GM21423 (cell line): ENCODE data around the gene NAPEPLD.
A peak's percentile ranks its signal among the peaks of the same experiment; 100 is the strongest.
"Not testable (repeated sequence)": the region's sequence is repeated elsewhere in the genome, so short reads cannot be mapped to it uniquely, and the experiment has no call there.

Experiments used
- ATAC-seq: cut with Tn5 transposase; IDR thresholded peaks from one replicate; pipeline ENCODE4 v1.9.1; 2021; ENCODE audit warnings: mild to moderate bottlenecking, moderate library complexity; ENCODE audit not compliant: unreplicated experiment

NAPEPLD gene

GRCh38 chr7:103114576-103115008 lies 34.3 kb downstream of the NAPEPLD start:
- ATAC-seq, result no peak

- no peak for ATAC-seq
Observed at GRCh38 chr7:103113164-103113563, 35.7 kb downstream of the NAPEPLD start.

DNA sequence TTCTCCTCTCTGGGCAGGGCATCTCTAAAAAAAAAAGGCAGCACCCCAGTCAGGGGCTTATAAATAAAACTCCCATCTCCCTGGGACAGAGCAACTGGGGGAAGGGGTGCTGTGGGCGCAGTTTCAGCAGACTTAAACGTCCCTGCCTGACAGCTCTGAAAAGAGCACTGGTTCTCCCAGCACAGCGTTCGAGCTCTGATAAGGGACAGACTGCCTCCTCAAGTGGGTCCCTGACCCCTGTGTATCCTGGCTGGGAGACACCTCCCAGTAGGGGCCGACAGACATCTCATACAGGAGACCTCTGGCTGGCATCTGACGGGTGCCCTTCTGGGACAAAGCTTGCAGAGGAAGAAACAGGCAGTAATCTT lies 42.2 kb downstream of the NAPEPLD start:
- ATAC-seq, result not testable (repeated sequence)

DNA sequence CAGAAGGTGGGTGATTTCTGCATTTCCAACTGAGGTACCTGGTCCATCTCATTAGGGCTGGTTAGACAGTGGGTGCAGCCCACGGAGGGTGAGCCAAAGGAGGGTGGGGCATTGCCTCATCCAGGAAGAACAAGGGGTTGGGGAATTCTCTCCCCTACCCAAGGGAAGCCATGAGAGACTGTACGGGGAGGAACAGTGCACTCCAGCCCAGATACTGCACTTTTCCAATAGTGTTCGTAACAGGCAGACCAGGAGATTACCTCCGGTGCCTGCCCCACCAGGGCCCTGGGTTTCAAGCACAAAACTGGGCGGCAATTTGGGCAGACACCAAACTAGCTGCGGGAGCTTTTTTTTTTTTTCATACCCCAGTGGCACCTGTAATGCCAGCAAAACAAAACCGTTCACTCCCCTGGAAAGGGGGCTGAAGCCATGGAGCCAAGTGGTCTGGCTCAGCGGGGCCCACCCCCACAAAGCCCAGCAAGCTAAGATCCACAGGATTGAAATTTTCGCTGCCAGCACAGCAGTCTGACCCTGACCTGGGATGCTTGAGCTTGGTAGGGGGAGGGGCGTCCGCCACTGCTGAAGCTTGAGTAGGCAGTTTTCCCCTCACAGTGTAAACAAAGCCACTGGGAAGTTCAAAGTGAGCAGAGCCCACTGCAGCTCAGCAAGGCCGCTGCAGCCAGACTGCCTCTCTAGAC lies 42.7 kb downstream of the NAPEPLD start:
- ATAC-seq, result no peak

- no peak for ATAC-seq
Observed at GRCh38 chr7:103101543-103101942, 47.4 kb downstream of the NAPEPLD start.

- ATAC-seq, result no peak
Observed at GRCh38 chr7:103100348-103100747, 48.6 kb downstream of the NAPEPLD start.

GRCh38 chr7:103097041-103097440 lies 51.9 kb downstream of the NAPEPLD start:
- no peak for ATAC-seq

GRCh38 chr7:103095558-103095957 lies 53.3 kb downstream of the NAPEPLD start:
- ATAC-seq, result not testable (repeated sequence)

DNA sequence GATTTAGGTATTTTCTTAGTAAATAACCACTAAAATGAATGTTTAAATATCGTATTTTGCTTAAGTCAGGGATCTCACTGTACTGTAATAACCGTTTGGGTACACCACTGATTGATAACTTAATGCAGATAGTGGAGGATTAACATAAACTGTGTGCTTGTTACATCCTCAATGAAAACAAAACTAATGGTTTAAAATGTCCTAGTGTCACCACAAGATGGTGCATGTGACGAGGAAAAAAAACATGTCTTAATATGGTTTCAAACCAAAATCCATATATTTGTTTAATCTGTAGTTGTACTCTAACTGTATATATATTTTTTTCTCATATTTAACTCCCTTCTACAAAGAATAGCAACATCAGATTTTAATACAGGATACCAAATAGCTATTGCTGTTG lies 54.8 kb downstream of the NAPEPLD start:
- no peak for ATAC-seq

DNA sequence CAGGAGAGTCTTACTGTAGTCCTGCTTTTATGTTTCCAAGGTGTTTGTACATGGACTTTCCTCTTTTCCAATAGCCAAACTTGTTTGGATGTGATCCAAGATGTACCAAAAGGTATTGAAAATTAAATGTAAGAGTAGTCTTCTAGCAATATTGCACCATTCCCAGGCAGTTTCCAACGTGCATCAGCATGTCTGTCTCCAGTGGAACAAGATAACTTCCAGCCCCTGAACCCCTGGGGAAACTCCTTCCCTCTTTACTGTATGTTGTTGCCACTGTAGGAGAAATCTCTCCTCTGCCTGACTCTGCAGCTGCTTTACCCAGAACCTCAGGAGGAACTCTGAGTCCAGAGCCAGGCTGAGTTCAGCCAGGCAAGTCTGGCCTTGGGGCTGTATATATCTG lies 55.5 kb downstream of the NAPEPLD start:
- ATAC-seq, result no peak

DNA sequence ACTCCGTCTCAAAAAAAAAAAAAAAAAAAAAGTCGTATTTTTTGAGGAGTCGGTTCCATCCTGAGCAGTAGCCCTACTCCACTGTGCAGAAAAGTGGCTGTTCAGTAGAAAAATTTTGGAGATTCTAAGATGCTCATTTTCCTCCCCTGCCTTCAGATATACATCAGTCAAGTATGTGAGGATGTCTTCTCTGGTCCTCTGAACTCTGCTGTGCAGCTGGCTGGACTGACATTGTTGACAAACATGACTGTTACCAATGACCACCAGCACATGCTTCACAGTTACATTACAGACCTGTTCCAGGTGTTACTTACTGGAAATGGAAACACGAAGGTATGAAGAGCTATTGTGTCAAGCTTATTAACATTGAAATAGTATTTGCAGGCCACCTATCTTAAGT lies 56.6 kb downstream of the NAPEPLD start:
- not testable (repeated sequence) for ATAC-seq

- no peak for ATAC-seq
Observed at GRCh38 chr7:103083210-103083609, 65.7 kb downstream of the NAPEPLD start.

DNA sequence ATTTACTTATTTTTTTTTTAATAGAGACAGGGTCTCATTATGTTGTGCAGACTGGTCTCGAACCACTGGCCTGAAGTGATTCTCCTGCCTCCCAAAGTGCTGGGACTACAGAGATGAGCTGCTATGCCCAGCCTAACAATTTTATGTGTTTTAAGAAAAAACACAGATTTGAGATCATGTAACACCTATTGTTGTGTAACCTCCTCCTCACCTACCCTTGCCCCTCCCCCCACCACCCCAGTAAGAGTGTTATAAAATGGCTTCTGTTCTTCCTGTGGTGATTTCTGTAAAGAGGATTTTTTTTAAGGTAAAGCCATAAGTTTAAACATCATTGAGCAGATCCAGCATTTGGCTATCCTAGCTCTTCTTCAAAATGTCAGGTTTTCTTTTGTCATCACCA lies 66.4 kb downstream of the NAPEPLD start:
- no peak for ATAC-seq

DNA sequence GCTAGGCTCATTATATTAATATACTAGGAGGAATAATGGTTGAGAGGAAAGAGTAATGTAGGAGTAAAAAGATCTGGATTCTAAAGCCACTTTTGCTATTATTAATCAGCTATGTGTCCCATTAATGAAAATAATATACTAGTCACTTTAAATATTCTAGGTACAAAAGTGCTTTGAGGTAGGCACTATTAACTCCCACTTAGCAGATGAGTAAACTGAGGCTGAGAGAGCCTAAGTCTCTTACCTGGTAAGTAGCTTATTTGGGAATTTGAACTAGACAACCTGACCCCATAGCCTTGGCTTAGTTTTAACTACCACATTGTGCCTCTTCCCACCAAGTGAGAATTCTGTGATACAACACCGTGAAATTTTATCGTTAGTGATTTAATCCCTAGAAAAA lies 68.0 kb downstream of the NAPEPLD start:
- ATAC-seq, result no peak

DNA sequence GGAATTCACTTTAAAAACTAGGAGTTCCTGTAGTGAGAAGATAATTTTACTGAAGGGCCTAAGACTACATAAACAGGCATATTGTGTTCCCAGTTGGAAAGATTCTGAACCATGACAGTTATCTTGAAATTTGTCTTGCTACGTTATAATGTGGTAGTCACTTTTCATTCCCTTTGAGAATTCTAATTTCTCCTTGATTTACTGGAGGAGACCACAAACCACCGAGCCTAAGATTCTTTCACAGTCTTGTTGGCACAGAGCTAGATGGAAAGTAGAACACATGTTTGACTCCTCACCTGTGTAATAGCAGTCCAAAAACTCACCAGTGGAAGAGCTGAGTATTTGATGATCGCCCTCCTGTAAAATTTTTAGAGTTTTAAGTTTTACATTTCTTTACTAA lies 69.1 kb downstream of the NAPEPLD start:
- ATAC-seq, result no peak

DNA sequence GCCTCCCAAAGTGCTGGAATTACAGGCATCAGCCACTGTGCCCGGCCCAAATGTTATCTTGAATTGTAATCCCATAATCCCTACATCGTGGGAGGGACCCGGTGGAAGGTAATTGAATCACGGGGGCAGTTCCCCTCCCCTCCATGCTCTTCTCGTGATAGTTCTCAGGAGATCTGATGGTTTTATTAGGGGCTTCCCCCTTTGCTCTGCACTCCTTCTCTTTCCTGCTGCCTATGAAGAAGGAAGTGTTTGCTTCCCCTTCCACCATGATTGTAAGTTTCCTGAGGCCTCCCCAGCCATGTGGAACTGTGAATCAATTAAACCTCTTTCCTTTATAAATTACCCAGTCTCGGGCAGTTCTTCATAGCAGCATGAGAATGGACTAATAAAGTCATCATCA lies 70.7 kb downstream of the NAPEPLD start:
- not testable (repeated sequence) for ATAC-seq

- ATAC-seq, result no peak
Observed at GRCh38 chr7:103077318-103077717, 71.6 kb downstream of the NAPEPLD start.

GRCh38 chr7:103076764-103077163 lies 72.1 kb downstream of the NAPEPLD start:
- ATAC-seq, result no peak

DNA sequence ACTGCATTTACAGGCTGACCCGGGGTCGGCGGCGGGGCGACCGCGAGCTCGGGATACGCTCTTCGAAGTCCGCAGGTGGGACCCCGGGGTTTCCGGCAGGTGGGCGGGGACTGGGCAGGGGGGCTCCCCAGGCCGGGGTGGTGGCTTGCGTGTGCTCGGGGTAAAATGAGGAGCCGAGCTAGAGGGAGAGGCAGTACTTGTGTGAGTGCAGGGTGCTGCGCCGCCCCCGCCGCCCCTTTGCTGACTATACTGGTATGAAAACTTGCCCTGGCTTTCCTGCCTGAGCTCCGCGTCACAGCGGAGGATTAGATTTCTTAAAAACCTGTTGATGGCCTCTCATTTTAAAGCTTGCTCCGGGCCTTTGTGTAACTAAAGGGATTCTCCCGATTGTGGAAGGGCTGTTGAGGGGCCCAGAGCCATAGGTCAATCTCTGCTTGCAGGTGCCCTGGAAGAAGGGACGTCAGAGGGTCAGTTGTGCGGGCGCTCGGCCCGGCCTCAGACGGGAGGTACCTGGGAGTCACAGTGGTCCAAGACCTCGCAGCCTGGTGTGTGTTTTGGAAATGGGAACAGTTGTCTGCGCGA lies 73.5 kb downstream of the NAPEPLD start:
- ATAC-seq, result peak; percentile 44

DNA sequence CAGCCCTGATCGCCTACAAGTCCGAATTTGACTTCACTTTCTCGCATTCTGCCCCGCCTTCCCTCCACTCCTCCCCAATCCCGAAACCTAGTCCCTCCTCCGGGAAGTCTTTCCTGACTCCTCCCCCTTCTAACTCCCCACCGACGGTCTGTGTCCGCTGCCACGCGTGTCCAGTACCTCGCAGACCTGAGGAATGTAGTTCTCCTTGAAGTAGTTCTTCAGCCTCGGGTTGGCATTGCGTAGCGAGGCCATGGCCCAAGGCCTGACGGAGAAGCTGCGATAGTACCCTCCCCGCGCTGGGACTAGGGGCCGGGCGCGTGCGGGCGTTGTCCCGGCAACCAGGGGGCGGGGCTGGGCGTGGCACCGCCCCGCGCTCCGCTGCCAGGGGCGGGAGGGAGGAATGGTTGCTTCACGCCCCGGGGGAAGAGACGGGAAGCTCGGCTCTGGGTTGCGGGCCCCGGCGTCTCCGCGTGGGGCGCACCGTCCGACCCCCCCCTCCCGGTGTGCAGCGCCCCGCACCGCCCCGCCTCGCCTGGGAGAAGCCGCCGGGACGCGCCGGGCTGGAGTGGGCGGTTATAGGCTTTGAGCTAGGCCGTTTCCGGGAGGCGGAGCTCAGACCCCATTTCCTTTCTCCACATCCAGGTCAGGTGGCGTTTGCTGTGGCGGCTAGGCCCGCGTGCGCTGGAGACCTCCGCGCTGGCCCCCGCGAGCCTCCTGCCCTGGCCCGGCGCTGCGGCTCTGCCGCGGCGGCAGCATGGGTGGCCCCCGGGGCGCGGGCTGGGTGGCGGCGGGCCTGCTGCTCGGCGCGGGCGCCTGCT lies 74.2 kb downstream of the NAPEPLD start, which contains the start of the genes ARMC10 and FBXL13:
Gene ARMC10 (plus strand): TSS at position 622 of the 818 bp plus-strand sequence. CDS start 133 bp downstream, at position 755.
Gene FBXL13 (minus strand): TSS at position 278 of the 818 bp plus-strand sequence.
- ATAC-seq, result peak; percentile 89

GRCh38 chr7:103073989-103074518 lies 74.8 kb downstream of the NAPEPLD start:
- ATAC-seq, result no peak
